HG02870 (cell line): Measurements from ENCODE around the gene SLC10A6.

Experiments
- ATAC-seq: cut with Tn5 transposase; IDR thresholded peaks from one replicate; pipeline ENCODE4 v1.9.1; 2021; ENCODE audit warnings: mild to moderate bottlenecking, moderate library complexity; ENCODE audit not compliant: unreplicated experiment

The SLC10A6 gene

GRCh38 chr4:86791126-86791525 is 58.1 kb downstream of the SLC10A6 start:
- no peak for ATAC-seq

DNA sequence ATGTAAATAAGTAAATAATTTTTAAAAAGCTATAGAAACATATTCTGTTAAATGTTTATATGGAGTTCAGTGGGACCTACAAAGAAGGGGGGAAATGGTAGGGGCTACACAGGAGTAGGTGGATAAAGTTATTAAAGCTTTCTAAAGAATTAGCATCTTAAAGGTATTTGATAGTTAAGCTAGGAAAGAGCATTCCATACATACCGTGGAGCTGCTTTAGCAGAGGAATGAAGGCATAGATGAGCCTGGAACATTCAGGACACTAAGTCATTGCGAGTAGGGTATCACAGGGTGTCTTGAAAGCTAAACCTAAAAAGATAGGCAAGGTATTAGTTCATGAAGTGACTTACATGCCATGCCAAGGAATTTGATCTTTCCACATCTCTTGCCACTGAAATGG is 60.4 kb downstream of the SLC10A6 start:
- ATAC-seq: no peak

DNA sequence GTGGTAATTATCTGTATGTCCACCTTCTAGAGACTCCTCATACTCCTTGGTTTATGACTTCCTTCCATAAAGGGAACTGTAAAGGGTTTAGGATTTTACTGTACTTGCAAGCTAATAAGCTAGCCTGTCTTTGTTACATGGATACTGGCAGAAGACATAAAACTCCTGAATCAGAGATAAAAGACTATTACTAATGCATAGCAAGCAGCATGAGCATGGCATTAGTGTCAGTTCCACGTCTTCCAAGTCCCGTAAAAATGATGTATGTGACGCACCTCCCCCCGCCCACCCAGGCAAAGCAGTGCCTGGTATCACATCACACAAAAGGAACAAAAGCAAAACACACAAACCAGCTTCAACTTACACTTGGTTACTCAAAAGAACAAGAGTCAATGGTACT is 71.0 kb downstream of the SLC10A6 start:
- ATAC-seq: no peak

DNA sequence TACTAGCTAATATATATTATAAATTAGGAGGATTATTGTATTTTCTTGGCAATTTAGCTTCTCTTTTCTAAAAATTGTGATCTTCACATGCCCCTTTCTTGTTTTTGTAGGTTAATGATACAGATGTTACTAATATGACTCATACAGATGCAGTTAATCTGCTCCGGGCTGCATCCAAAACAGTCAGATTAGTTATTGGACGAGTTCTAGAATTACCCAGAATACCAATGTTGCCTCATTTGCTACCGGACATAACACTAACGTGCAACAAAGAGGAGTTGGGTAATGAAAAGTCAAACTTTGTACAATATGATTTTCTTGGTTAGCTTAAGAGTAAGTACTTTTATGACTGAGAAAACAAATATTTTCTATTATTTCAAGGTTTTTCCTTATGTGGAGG is 74.1 kb downstream of the SLC10A6 start:
- no peak for ATAC-seq
